ENCODE results near the gene ALG1L2. TPM values are rescaled to one million over a fixed set of nuclear protein-coding genes. Genes with fewer than 3 reads are reported as not detected.
"Not testable (repeated sequence)": the region's sequence is repeated elsewhere in the genome, so short reads cannot be mapped to it uniquely, and the experiment has no call there.

The ALG1L2 gene
- total RNA-seq, 1 donor from 2014 or later: 3.7 TPM

DNA sequence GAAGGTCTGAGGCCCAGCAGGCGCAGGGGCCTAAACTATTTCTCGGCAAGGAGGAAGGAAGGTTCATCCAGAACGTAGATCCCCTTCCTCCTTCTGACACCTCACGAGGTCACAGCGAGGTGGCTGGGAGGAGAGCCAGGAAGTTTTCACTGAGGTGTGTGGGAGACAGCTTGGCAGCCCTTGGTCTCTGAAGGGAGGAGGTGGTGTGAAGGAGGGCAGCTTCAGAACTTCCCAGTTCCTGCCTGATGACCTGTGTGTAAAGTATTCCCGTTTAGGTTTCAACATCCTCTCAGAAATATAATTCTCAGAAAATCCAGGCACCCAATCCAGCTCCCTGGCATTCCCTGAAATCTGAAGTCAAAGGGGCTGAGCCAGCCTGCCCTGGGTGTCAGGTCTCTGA, 22.9 kb upstream of the ALG1L2 start:
- H3K36me3 ChIP-seq (ENCODE audit: control insufficient read depth in 3 of 3, insufficient read depth in 3 of 3, low read length in 3 of 3); H3K9me3 ChIP-seq (ENCODE audit: control insufficient read depth in 3 of 3, low read length in 3 of 3); H3K9ac ChIP-seq (ENCODE audit: low read depth in 1 of 3, low read length in 3 of 3); H3K27me3 ChIP-seq (ENCODE audit: control insufficient read depth in 3 of 3, insufficient read depth in 3 of 3, low read length in 3 of 3); H3K4me1 ChIP-seq (ENCODE audit: control insufficient read depth in 3 of 3, insufficient read depth in 3 of 3, low read length in 3 of 3); H3K4me3 ChIP-seq (ENCODE audit: low read length in 3 of 3); H3K27ac ChIP-seq (ENCODE audit: low read depth, low read length): not testable (repeated sequence)

DNA sequence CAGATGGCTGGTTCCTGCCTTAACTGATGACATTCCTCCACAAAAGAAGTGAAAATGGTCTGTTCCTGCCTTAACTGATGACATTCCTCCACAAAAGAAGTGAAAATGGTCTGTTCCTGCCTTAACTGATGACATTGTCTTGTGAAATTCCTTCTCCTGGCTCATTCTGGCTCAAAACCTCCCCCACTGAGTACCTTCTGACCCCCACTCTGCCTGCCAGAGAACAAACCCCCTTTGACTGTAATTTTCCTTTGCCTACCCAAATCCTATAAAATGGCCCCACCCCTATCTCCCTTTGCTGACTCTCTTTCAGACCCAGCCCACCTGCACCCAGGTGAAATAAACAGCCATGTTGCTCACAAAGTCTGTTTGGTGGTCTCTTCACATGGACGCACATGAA, 22.5 kb upstream of the ALG1L2 start:
- H3K4me3 ChIP-seq (ENCODE audit: low read length in 3 of 3); H3K4me1 ChIP-seq (ENCODE audit: control insufficient read depth in 3 of 3, insufficient read depth in 3 of 3, low read length in 3 of 3); H3K9me3 ChIP-seq (ENCODE audit: control insufficient read depth in 3 of 3, low read length in 3 of 3); H3K36me3 ChIP-seq (ENCODE audit: control insufficient read depth in 3 of 3, insufficient read depth in 3 of 3, low read length in 3 of 3); H3K27ac ChIP-seq (ENCODE audit: low read depth, low read length); H3K9ac ChIP-seq (ENCODE audit: low read depth in 1 of 3, low read length in 3 of 3); H3K27me3 ChIP-seq (ENCODE audit: control insufficient read depth in 3 of 3, insufficient read depth in 3 of 3, low read length in 3 of 3): not testable (repeated sequence)

GRCh38 chr3:130073582-130073981, 8.0 kb upstream of the ALG1L2 start:
- Histone ChIP-seq H3K4me1 (ENCODE audit: control insufficient read depth in 3 of 3, insufficient read depth in 3 of 3, low read length in 3 of 3) (no peaks in the 10 kb centered on the region), H3K9me3 (ENCODE audit: control insufficient read depth in 3 of 3, low read length in 3 of 3) (no peaks in the 10 kb centered on the region), H3K27me3 (ENCODE audit: control insufficient read depth in 3 of 3, insufficient read depth in 3 of 3, low read length in 3 of 3) (no peaks in the 10 kb centered on the region), H3K36me3 (ENCODE audit: control insufficient read depth in 3 of 3, insufficient read depth in 3 of 3, low read length in 3 of 3) (no peaks in the 10 kb centered on the region), H3K4me3 (ENCODE audit: low read length in 3 of 3) (no peak overlapping the region), H3K27ac (ENCODE audit: low read depth, low read length) (no peak overlapping the region), H3K9ac (ENCODE audit: low read depth in 1 of 3, low read length in 3 of 3) (no peak overlapping the region)

- Histone ChIP-seq H3K9ac (ENCODE audit: low read depth in 1 of 3, low read length in 3 of 3) (no peak overlapping the region), H3K36me3 (ENCODE audit: control insufficient read depth in 3 of 3, insufficient read depth in 3 of 3, low read length in 3 of 3) (no peaks in the 10 kb centered on the region), H3K27me3 (ENCODE audit: control insufficient read depth in 3 of 3, insufficient read depth in 3 of 3, low read length in 3 of 3) (no peaks in the 10 kb centered on the region), H3K4me1 (ENCODE audit: control insufficient read depth in 3 of 3, insufficient read depth in 3 of 3, low read length in 3 of 3) (no peaks in the 10 kb centered on the region), H3K9me3 (ENCODE audit: control insufficient read depth in 3 of 3, low read length in 3 of 3) (no peaks in the 10 kb centered on the region), H3K4me3 (ENCODE audit: low read length in 3 of 3) (no peak overlapping the region), H3K27ac (ENCODE audit: low read depth, low read length) (no peak overlapping the region)
Measured at GRCh38 chr3:130077636-130078035, 4.0 kb upstream of the ALG1L2 start.

- not testable (repeated sequence) for H3K36me3 ChIP-seq (ENCODE audit: control insufficient read depth in 3 of 3, insufficient read depth in 3 of 3, low read length in 3 of 3); H3K4me1 ChIP-seq (ENCODE audit: control insufficient read depth in 3 of 3, insufficient read depth in 3 of 3, low read length in 3 of 3); H3K27ac ChIP-seq (ENCODE audit: low read depth, low read length); H3K27me3 ChIP-seq (ENCODE audit: control insufficient read depth in 3 of 3, insufficient read depth in 3 of 3, low read length in 3 of 3); H3K9ac ChIP-seq (ENCODE audit: low read depth in 1 of 3, low read length in 3 of 3); H3K4me3 ChIP-seq (ENCODE audit: low read length in 3 of 3); H3K9me3 ChIP-seq (ENCODE audit: control insufficient read depth in 3 of 3, low read length in 3 of 3)
Measured at GRCh38 chr3:130083363-130084090, 1.9 kb downstream of the ALG1L2 start.

DNA sequence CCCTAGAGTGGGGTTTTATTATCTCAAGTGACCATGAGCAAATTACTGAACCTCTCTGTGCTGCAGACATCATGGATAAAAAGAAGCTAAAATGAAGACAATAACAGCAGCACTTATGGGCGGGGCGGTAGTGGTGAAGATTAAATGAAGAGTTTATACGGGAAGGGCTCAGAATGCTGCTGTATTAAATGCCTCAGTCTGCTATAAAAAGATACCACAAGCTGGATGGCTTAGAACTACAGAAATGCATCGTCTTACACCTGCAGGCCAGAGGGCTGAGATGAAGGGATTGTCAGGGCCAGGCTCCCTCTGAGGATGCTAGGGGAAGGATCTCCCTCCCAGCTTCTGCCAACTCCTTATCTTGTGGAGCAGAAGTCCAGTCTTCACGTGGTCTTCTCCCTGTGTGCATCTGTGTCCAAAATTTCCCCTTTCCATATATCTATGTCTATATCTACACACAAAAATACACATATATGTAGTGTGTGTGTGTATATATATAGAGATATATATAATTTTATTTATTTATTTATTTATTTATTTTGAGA, 2.9 kb downstream of the ALG1L2 start:
- Histone ChIP-seq H3K27me3 (ENCODE audit: control insufficient read depth in 3 of 3, insufficient read depth in 3 of 3, low read length in 3 of 3) (no peaks in the 10 kb centered on the region), H3K4me3 (ENCODE audit: low read length in 3 of 3) (no peak overlapping the region)

GRCh38 chr3:130085881-130086280, 4.2 kb downstream of the ALG1L2 start:
- Histone ChIP-seq H3K27ac (ENCODE audit: low read depth, low read length) (no peak overlapping the region), H3K9ac (ENCODE audit: low read depth in 1 of 3, low read length in 3 of 3) (no peak overlapping the region), H3K4me1 (ENCODE audit: control insufficient read depth in 3 of 3, insufficient read depth in 3 of 3, low read length in 3 of 3) (no peaks in the 10 kb centered on the region), H3K9me3 (ENCODE audit: control insufficient read depth in 3 of 3, low read length in 3 of 3) (no peaks in the 10 kb centered on the region), H3K27me3 (ENCODE audit: control insufficient read depth in 3 of 3, insufficient read depth in 3 of 3, low read length in 3 of 3) (no peaks in the 10 kb centered on the region), H3K4me3 (ENCODE audit: low read length in 3 of 3) (no peak overlapping the region), H3K36me3 (ENCODE audit: control insufficient read depth in 3 of 3, insufficient read depth in 3 of 3, low read length in 3 of 3) (no peaks in the 10 kb centered on the region)

More for the DNA sequence above, 2.9 kb downstream of the ALG1L2 start:
- Histone ChIP-seq H3K9ac (ENCODE audit: low read depth in 1 of 3, low read length in 3 of 3) (no peak overlapping the region), H3K36me3 (ENCODE audit: control insufficient read depth in 3 of 3, insufficient read depth in 3 of 3, low read length in 3 of 3) (no peaks in the 10 kb centered on the region), H3K4me1 (ENCODE audit: control insufficient read depth in 3 of 3, insufficient read depth in 3 of 3, low read length in 3 of 3) (no peaks in the 10 kb centered on the region), H3K9me3 (ENCODE audit: control insufficient read depth in 3 of 3, low read length in 3 of 3) (no peaks in the 10 kb centered on the region), H3K27ac (ENCODE audit: low read depth, low read length) (no peak overlapping the region)

DNA sequence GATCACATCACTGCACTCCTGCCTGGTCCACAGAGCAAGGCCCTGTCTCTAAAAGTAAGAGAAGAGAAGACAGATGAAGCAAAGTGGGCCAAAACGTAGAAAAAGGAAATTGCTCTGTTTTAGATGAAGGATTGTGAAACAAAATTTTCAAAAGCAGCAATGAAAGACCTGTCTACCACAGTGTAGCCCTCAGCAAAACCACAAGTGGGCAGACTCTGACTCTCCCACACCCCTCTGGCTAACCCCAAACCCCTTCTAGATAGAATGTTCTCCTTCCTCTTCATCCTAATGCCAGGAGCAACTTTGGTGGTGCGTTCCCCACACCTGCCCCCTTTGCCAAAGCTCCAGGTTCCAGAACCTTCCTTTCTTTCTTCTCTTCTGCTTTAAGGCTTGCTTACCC, 5.0 kb downstream of the ALG1L2 start:
- H3K9me3 ChIP-seq (ENCODE audit: control insufficient read depth in 3 of 3, low read length in 3 of 3); H3K27me3 ChIP-seq (ENCODE audit: control insufficient read depth in 3 of 3, insufficient read depth in 3 of 3, low read length in 3 of 3); H3K4me3 ChIP-seq (ENCODE audit: low read length in 3 of 3); H3K27ac ChIP-seq (ENCODE audit: low read depth, low read length); H3K36me3 ChIP-seq (ENCODE audit: control insufficient read depth in 3 of 3, insufficient read depth in 3 of 3, low read length in 3 of 3); H3K4me1 ChIP-seq (ENCODE audit: control insufficient read depth in 3 of 3, insufficient read depth in 3 of 3, low read length in 3 of 3); H3K9ac ChIP-seq (ENCODE audit: low read depth in 1 of 3, low read length in 3 of 3): not testable (repeated sequence)

GRCh38 chr3:130088061-130088460, 6.4 kb downstream of the ALG1L2 start:
- H3K4me1 ChIP-seq (ENCODE audit: control insufficient read depth in 3 of 3, insufficient read depth in 3 of 3, low read length in 3 of 3): no peaks in the 10 kb centered on the region
- H3K27me3 ChIP-seq (ENCODE audit: control insufficient read depth in 3 of 3, insufficient read depth in 3 of 3, low read length in 3 of 3): no peaks in the 10 kb centered on the region
- no peak overlapping the region for H3K9ac ChIP-seq (ENCODE audit: low read depth in 1 of 3, low read length in 3 of 3)
- H3K36me3 ChIP-seq (ENCODE audit: control insufficient read depth in 3 of 3, insufficient read depth in 3 of 3, low read length in 3 of 3): no peaks in the 10 kb centered on the region
- H3K9me3 ChIP-seq (ENCODE audit: control insufficient read depth in 3 of 3, low read length in 3 of 3): no peaks in the 10 kb centered on the region
- no peak overlapping the region for H3K27ac ChIP-seq (ENCODE audit: low read depth, low read length)
- H3K4me3 ChIP-seq (ENCODE audit: low read length in 3 of 3): no peak overlapping the region

GRCh38 chr3:130090681-130091080, 9.1 kb downstream of the ALG1L2 start:
- H3K9me3 ChIP-seq (ENCODE audit: control insufficient read depth in 3 of 3, low read length in 3 of 3); H3K9ac ChIP-seq (ENCODE audit: low read depth in 1 of 3, low read length in 3 of 3); H3K4me1 ChIP-seq (ENCODE audit: control insufficient read depth in 3 of 3, insufficient read depth in 3 of 3, low read length in 3 of 3); H3K27ac ChIP-seq (ENCODE audit: low read depth, low read length); H3K4me3 ChIP-seq (ENCODE audit: low read length in 3 of 3); H3K36me3 ChIP-seq (ENCODE audit: control insufficient read depth in 3 of 3, insufficient read depth in 3 of 3, low read length in 3 of 3); H3K27me3 ChIP-seq (ENCODE audit: control insufficient read depth in 3 of 3, insufficient read depth in 3 of 3, low read length in 3 of 3): not testable (repeated sequence)

Measured in skeletal muscle tissue (tissue), 4 donors.